Subcutaneous abdominal adipose tissue (tissue), 5 donors: ENCODE results near the gene MYLK.

Experiments
- H3K27ac ChIP-seq: one replicate; pipeline ENCODE4 v1.7.0; 2013; ENCODE audit warnings: low read depth, mild to moderate bottlenecking, inconsistent platforms, low read length, moderate library complexity
- H3K27me3 ChIP-seq, 5 donors: one replicate each; pipeline ENCODE4 v1.7.0; 2013; ENCODE audit warnings: low read length in 5 of 5, inconsistent platforms in 1 of 5; ENCODE audit not compliant: control insufficient read depth in 5 of 5, insufficient read depth in 4 of 5
- H3K36me3 ChIP-seq, 5 donors: one replicate each; pipeline ENCODE4 v1.7.0; 2013; ENCODE audit warnings: low read length in 5 of 5; ENCODE audit not compliant: control insufficient read depth in 5 of 5, insufficient read depth in 5 of 5
- H3K4me1 ChIP-seq, 5 donors: one replicate each; pipeline ENCODE4 v1.7.0; 2013; ENCODE audit warnings: low read length in 5 of 5, mild to moderate bottlenecking in 3 of 5, moderate library complexity in 1 of 5; ENCODE audit not compliant: control insufficient read depth in 5 of 5, insufficient read depth in 5 of 5
- H3K4me3 ChIP-seq, 5 donors: one replicate each; pipeline ENCODE4 v1.7.0; 2013; ENCODE audit warnings: low read length in 5 of 5, low read depth in 1 of 5
- H3K9ac ChIP-seq, 5 donors: one replicate each; pipeline ENCODE4 v1.7.0; 2013; ENCODE audit warnings: low read length in 5 of 5, mild to moderate bottlenecking in 4 of 5, moderate library complexity in 3 of 5
- H3K9me3 ChIP-seq, 5 donors: one replicate each; pipeline ENCODE4 v1.7.0; 2013; ENCODE audit warnings: low read length in 5 of 5; ENCODE audit not compliant: control insufficient read depth in 5 of 5
- donor health status: healthy.
- donor health status: healthy.
- donor health status: healthy.
- donor health status: healthy.
- donor health status: healthy.

MYLK gene

GRCh38 chr3:123636431-123636841 lies 247.7 kb downstream of the MYLK start:
- H3K27me3 ChIP-seq = no peaks in the 10 kb centered on the region
- peaks cover 4 to 61% (median 57%) of the 10 kb centered on the region in 5 donors for H3K4me1 ChIP-seq
- no peak overlapping the region for H3K9ac ChIP-seq
- H3K36me3 ChIP-seq = peaks cover 4 to 58% (median 35%) of the 10 kb centered on the region in 5 donors
- H3K9me3 ChIP-seq = no peaks in the 10 kb centered on the region
- H3K27ac ChIP-seq = peak overlapping the region; percentile 81
- H3K4me3 ChIP-seq = no peak overlapping the region

DNA sequence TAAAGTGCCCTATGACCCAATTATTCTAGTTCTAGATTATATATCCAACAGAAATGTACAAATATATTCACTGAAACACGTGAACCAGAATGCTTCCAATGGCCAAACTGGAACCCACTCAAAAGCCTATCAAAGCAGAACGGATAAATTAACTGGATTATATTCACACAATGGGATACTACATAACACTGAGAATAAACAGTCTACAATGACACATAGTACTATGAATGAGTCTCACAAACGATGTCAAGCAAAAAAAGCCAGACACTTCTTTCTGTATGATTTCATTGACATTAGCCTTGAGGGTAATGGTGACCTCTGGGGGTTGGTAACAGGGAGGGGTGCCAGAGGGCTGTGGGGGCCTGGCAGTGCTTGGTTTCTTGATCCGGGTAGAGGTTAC lies 248.4 kb downstream of the MYLK start:
- Histone ChIP-seq H3K4me1 (peaks cover 4 to 55% (median 51%) of the 10 kb centered on the region in 5 donors), H3K36me3 (peaks cover 4 to 60% (median 38%) of the 10 kb centered on the region in 5 donors), H3K9ac (no peak overlapping the region), H3K27me3 (no peaks in the 10 kb centered on the region), H3K9me3 (no peaks in the 10 kb centered on the region), H3K4me3 (no peak overlapping the region), H3K27ac (peak overlapping the region; percentile 81)

DNA sequence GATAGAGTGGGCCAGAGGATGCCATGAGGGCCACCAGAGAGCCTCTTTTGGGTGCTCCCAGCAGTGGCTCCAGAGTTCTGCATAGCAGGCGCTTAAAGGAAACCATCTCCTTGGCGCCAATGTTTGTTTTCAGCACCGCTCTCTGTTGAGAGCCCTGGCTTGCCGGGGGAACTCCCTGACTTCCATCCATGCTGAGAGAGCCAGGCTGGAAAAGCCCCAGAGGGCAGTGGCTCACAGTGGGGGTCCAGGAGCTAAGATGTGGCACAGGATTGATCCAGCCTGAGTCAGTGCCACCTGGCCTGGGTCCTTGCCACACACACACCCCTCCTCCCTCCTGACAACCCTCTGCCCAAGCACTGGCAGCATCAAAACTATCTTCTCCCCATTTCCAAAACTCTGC lies 248.9 kb downstream of the MYLK start:
- peaks cover 4 to 62% (median 40%) of the 10 kb centered on the region in 5 donors for H3K36me3 ChIP-seq
- H3K4me1 ChIP-seq = peaks cover 4 to 56% (median 54%) of the 10 kb centered on the region in 5 donors
- no peaks in the 10 kb centered on the region for H3K9me3 ChIP-seq
- H3K4me3 ChIP-seq = no peak overlapping the region
- H3K27ac ChIP-seq = peak overlapping the region; percentile 82
- H3K9ac ChIP-seq = no peak overlapping the region
- no peaks in the 10 kb centered on the region for H3K27me3 ChIP-seq

DNA sequence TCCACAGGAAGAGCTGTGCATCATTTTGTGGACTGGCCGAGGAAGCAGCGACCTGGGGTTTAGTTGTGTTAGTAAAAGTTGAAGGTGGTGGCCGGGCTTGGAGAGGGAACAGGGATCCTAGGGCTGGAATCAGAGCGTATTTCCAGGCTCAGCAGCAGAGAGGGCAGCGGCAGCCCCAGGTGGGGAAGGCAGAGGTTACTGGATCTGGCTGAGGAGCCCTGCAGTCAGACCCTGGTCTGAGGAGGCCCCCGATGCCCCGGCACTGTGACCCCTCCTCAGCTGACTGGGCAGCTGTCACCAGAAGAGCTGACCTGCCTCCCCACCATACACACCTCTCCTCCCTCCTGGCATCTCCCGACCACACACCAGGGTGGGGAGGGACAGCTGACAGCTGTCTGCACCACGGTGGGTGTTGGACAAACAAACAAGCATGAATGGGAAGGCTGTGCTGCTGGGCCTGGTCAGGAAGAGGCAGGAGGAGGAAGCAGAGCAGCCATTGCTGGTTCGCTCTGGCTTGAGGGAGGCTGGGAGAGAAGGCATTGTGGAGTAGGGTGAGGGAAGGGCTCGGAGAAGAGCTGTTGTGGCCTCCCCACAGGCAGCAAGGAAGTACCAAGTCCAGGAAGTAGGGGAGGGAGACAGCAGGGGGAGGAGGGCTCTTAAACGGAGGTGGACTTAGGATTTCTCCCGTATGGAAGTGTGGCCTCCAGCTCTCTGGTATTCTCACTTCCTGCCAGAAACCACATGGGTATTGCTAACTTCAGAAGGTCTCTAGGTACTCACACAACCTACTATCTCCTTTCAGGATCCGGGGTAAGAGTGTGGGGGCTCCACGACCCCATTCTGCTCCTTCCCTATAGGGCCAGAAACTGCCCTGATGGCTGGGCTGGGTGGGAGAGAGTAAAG lies 249.7 kb downstream of the MYLK start:
- Histone ChIP-seq H3K4me1 (peaks cover 4 to 64% (median 59%) of the 10 kb centered on the region in 5 donors), H3K9ac (peak overlapping the region in 1 of 5 donors; percentile 37), H3K9me3 (no peaks in the 10 kb centered on the region), H3K27me3 (no peaks in the 10 kb centered on the region), H3K27ac (peak overlapping the region; percentile 82), H3K36me3 (peaks cover 0 to 60% (median 40%) of the 10 kb centered on the region in 5 donors), H3K4me3 (peak overlapping the region in 1 of 5 donors; percentile 13)

- no peaks in the 10 kb centered on the region for H3K9me3 ChIP-seq
- no peaks in the 10 kb centered on the region for H3K27me3 ChIP-seq
- peak overlapping the region; percentile 82 for H3K27ac ChIP-seq
- no peak overlapping the region for H3K4me3 ChIP-seq
- peaks cover 0 to 59% (median 39%) of the 10 kb centered on the region in 5 donors for H3K36me3 ChIP-seq
- peaks cover 4 to 73% (median 67%) of the 10 kb centered on the region in 5 donors for H3K4me1 ChIP-seq
- H3K9ac ChIP-seq = peak overlapping the region in 1 of 5 donors; percentile 12
These were observed 250.6 kb downstream of the MYLK start for GRCh38 chr3:123633530-123633929.

- Histone ChIP-seq H3K36me3 (peaks cover 0 to 52% (median 30%) of the 10 kb centered on the region in 5 donors), H3K27ac (peak overlapping the region; percentile 41)
These were observed 251.9 kb downstream of the MYLK start for GRCh38 chr3:123632161-123632655.

GRCh38 chr3:123629747-123630047 lies 254.4 kb downstream of the MYLK start:
- Histone ChIP-seq H3K4me3 (no peak overlapping the region), H3K4me1 (peaks cover 4 to 57% (median 52%) of the 10 kb centered on the region in 5 donors), H3K27me3 (no peaks in the 10 kb centered on the region), H3K27ac (no peak overlapping the region), H3K9me3 (no peaks in the 10 kb centered on the region), H3K36me3 (peaks cover 8 to 54% (median 43%) of the 10 kb centered on the region in 5 donors), H3K9ac (no peak overlapping the region)

More at GRCh38 chr3:123632161-123632655, 251.9 kb downstream of the MYLK start:
- no peaks in the 10 kb centered on the region for H3K27me3 ChIP-seq
- peak overlapping the region in 1 of 5 donors; percentile 24 for H3K9ac ChIP-seq
- peaks cover 4 to 78% (median 73%) of the 10 kb centered on the region in 5 donors for H3K4me1 ChIP-seq
- no peaks in the 10 kb centered on the region for H3K9me3 ChIP-seq
- no peak overlapping the region for H3K4me3 ChIP-seq

DNA sequence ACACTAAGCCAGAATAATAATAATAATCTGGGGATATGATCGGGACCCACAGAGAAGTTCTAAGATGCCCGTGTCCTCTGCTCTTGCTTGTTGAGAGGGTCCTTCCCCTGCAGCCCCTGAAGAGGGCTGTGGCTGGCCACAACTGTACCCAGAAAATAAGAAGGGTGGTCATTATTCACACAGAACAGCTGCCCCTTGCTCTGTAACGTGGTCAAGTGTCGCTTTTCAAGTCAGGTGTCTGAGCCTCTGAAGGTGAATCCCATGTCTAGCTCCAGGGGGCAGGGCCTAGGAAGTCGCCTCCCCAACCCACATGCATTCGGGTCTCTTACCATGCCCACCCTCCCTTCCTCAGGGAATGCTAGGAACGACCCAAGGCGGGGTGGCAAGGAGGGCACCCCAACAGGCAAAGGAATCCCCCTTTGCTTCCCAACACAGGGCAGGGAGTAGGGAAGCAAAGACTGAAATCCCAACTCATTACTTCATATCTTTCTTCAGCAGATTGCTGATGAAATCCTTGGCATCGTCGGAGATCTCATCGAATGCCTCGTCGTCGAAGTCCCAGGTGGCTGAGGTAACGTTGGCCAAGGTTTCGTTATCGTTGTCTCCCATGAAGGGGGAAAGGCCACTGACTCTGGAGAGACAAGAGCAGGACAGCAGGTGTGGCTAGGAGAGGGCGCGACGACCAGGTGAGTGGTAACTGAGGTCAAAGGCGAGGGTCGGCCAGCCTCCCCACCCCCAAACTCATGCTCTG lies 255.0 kb downstream of the MYLK start:
- Histone ChIP-seq H3K27me3 (no peaks in the 10 kb centered on the region), H3K27ac (no peak overlapping the region), H3K4me1 (peaks cover 4 to 53% (median 47%) of the 10 kb centered on the region in 5 donors), H3K9ac (no peak overlapping the region), H3K9me3 (no peaks in the 10 kb centered on the region), H3K36me3 (peaks cover 8 to 56% (median 47%) of the 10 kb centered on the region in 5 donors), H3K4me3 (no peak overlapping the region)

DNA sequence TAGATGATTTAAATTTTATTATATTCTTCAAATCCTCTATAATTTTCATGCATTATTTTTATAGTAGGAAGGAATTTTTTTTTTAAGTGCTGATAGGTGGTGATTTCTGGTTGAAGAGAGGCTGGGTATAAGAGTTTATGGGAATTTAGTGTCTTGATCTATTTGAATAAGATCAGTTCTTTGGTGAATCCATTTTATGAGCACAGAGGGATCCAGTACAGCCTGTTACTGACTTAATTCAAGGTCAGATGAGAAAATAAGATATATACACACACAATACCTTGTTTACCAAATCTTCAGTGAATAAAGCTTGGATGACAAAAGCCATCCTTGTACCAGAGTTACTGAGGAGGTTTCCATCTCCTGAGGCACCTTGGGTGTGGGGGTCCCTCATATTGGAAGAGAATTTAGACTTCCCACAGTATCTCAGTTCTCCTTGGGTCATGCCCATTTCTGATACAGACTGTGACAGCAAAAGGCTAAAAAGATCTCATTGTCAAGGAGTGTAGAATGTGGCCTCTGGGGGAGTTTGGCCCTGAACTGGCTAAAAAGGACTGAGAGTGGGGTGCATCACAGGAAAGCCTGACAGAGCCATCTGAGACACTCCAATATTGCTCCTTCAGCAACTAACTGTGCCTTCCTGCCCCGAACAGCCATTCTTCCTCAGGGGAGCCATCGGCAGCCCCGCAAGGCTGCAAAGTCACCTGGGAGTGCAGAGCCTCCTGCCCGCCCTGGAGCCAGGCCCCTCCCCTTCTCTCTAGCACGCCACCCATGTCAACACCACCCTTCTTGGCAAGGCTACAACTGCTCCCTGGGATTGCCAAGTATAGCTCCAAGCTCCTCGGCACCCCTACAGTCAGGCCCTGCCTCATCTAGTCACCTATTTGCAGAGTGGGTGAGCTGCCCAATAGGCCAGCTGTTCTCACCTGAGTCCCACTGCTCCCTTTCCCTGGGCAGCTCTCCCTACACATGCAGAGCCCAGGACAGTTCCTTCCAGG lies 256.2 kb downstream of the MYLK start:
- peaks cover 0 to 53% (median 38%) of the 10 kb centered on the region in 5 donors for H3K4me1 ChIP-seq
- H3K27ac ChIP-seq = no peak overlapping the region

More for the DNA sequence above, 256.2 kb downstream of the MYLK start:
- Histone ChIP-seq H3K27me3 (no peaks in the 10 kb centered on the region), H3K36me3 (peaks cover 8 to 62% (median 47%) of the 10 kb centered on the region in 5 donors), H3K9ac (no peak overlapping the region), H3K9me3 (no peaks in the 10 kb centered on the region), H3K4me3 (peak overlapping the region in 1 of 5 donors; percentile 32)
